Stimulated activated CD8-positive, alpha-beta memory T cell treated with anti-CD3 and anti-CD28 coated beads, Interleukin-12 subunit alpha, Interleukin-12 subunit beta, amount 100 ng/mL, for 24 hours (primary cell): ENCODE results near the gene HIRA.

ENCODE experiments used
- DNase-seq: peaks from one replicate; pipeline ENCODE4 v3.0.0-alpha.2; 2020; ENCODE audit errors: extremely low read depth

The HIRA gene, protein sequence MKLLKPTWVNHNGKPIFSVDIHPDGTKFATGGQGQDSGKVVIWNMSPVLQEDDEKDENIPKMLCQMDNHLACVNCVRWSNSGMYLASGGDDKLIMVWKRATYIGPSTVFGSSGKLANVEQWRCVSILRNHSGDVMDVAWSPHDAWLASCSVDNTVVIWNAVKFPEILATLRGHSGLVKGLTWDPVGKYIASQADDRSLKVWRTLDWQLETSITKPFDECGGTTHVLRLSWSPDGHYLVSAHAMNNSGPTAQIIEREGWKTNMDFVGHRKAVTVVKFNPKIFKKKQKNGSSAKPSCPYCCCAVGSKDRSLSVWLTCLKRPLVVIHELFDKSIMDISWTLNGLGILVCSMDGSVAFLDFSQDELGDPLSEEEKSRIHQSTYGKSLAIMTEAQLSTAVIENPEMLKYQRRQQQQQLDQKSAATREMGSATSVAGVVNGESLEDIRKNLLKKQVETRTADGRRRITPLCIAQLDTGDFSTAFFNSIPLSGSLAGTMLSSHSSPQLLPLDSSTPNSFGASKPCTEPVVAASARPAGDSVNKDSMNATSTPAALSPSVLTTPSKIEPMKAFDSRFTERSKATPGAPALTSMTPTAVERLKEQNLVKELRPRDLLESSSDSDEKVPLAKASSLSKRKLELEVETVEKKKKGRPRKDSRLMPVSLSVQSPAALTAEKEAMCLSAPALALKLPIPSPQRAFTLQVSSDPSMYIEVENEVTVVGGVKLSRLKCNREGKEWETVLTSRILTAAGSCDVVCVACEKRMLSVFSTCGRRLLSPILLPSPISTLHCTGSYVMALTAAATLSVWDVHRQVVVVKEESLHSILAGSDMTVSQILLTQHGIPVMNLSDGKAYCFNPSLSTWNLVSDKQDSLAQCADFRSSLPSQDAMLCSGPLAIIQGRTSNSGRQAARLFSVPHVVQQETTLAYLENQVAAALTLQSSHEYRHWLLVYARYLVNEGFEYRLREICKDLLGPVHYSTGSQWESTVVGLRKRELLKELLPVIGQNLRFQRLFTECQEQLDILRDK

DNA sequence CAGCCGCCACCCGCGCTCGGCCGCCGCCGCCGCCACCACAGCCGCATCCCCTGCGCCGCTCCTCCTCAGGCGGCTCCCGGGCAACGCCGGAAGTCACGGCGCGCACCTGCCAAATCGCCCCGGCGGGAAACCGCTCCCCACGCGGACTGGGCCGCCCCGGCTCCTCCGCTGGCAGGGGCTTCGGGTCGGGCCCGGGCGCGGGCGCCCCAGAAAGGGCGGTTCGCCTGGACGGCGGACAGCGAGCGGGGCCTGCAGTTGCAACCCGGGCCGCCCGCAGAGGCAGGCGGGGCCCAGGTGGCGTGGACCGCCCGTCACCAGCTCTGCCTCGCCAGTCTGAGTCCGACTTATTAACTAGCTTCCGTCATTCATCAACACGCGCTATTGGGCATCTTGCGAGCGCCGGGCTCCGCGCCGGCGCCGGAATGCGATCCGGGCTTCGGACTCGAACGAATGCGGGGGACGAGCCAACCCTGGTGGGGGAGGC, at the start of gene HIRA:
Gene HIRA, minus strand, starts transcription at position 85 of the 484 bp plus-strand sequence. CDS start 257 bp downstream, outside the sequence.
- DNase-seq: peak; percentile 67

DNA sequence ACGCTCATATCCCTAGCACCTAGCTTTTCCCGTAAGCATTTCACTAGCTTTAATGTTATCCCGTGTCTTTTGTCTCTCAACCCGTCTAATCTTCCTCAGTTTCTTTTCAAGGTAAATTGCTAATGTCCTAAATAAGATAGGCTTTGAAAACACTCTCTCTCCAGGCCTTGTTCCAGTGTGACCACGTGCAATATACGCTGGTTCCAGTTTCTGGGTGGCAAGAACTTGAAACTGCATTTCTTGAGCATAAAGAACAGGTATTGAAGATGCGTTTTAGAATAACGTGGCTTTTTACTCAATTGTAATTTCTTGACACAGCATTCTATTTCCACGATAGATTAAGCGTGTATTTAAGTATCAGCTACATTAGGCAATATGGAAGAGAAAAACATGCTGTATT, 49.3 kb upstream of the HIRA start:
- no peak for DNase-seq

DNA sequence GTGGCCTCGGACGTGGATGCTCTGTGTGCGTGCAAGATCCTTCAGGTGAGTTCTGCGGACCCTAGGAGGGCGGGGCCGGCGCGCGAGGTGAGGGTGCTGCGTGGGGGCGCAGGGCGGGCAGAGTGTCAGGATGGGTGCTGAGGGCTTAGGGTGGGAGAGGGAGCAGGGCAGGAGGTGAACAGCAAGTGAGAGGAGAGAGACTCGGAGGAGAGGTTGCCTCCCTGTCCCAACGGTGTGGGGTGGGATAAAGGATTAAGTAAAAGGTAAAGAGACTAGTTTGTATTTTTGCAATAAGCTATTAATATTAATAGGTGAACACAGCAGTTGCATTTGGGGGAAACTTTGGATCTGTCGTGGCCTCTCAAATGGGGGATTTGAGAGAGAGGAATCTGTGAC, 48.6 kb upstream of the HIRA start:
- no peak for DNase-seq

DNA sequence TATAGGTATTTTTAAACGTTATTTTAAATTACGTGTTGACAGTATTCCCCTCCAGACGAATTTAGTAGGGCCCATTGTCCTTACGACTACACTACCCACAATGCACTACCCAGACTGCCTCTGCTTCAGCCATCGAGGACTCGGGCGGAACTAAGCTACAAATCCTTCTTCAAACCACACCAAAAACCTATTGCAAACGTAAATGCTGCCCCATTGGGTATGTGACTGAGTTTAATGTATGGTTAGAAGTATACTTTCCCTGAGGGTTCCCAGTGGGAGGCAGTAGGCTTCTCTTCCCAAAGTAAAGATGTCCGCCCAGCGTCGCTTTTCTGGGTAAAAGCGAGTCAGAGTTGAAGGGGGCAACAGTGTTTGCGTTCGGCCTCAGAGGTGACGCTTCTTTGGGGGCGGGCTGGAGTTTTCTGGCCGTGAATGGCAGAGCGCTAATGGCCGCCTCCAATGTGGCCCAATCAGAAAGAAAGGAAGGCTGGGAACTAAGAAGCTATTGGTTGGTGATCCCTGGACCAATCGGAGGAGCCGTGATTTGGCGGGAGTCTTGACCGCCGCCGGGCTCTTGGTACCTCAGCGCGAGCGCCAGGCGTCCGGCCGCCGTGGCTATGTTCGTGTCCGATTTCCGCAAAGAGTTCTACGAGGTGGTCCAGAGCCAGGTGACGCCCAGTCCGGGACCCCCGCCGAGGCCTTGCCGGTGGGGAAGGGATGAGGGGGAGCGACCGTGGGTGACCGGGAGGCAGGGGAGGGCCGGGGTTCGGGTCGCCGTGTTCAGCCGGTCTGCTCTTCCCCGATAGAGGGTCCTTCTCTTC, 48.0 kb upstream of the HIRA start, which contains the start of gene CDC45:
Gene CDC45, plus strand, starts transcription at position 566 of the 818 bp plus-strand sequence. Its CDS starts 49 bp downstream, at position 615.
- peak; percentile 84 for DNase-seq

GRCh38 chr22:19478901-19479354, 47.4 kb upstream of the HIRA start, which contains the start of gene UFD1:
UFD1 (minus strand) TSS chr22:19479193; CDS start chr22:19479085, 108 bp downstream.
- DNase-seq: peak; percentile 60

DNA sequence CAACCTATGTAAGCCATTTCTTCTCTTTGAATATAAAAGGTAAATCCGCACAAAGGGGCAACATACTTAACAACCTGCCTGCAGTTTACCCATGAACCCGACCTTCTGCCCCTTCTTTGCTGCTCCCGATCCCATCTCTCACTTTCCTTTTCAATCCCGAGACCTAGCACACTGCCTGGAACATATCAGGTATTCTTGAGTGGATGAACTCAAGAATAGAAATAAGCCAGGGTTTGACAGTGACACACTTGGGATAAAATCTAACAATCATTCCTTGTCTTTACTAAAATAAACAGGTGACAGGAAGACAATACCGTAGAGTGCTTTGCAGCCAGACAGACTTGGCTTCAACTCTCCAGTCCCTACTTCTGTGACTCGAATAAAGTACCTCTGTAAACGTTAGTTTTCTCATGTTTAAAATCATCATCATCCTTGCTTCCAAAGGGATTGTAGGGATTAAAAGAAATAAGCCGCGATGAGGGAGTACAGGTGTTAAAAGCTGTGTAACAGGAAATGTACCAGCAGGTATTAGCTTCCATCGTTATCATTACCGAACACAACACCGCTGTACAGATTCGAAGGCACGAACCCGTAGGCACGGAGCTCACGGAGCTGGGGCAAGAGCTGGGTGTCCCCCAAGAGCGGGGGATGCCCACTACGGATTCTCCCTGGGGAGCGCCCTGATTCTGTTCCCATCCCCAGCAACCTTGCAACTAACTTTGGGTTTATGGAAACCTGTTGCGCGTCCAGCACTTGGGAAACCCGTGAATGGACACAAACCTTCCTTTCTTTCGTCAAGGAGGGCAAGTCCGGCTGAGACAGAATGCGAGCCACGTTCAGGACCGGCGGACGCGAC, 46.7 kb upstream of the HIRA start:
- no peak for DNase-seq

DNA sequence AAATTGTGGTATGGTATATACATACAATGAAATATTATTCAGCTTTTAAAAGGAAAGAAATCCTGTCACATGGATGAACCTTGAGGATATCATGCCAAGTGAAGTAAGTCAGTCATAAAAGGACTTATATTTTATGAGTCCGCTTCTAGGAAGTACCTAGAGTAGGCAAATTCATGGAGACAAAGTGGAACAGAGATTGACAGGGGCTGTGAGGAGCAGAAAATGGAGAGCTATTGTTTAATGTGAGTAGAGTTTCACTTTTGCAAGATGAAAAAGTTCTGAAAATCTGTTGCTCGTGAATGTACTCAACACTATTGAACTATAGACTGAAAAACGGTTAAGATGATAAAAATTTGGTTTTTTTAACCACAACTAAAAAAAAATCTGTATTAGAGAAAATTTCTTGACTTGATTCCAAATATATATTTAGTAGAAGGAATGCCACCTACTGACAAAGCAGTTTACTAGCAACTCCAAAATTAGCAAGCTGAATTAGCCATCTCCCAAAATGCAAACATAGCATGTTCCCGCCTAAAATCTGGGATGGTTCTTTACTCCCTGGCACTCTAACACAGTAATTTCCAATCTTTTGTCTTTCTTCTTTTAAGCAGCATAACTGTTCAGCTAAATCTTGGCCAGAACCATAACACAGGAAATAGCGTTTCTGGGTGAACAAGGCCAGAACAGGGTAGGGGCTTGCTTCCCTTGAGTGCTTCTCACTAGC, 46.0 kb upstream of the HIRA start:
- DNase-seq: no peak

DNA sequence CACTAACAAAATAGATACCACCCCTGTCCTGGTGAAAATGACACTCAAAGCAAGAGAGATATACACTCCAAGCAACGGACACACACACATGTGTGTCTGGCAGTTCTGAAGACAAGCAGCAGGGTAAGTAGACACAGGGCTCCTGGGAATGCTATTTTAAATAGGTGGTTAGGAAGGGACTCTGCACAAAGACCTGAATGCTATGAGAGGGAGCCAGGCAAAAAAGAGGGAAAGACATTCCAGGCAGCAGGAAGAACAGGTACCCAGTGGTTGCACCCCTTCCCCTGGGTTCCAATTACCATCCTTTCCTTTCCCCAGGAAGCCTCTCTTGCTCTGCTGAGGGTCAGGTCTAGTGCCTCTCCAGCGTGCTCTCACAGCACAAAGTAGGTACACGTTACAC, 44.5 kb upstream of the HIRA start:
- no peak for DNase-seq

- no peak for DNase-seq
Measured at GRCh38 chr22:19473578-19473977, 42.0 kb upstream of the HIRA start.

GRCh38 chr22:19472233-19472632, 40.7 kb upstream of the HIRA start:
- no peak for DNase-seq

DNA sequence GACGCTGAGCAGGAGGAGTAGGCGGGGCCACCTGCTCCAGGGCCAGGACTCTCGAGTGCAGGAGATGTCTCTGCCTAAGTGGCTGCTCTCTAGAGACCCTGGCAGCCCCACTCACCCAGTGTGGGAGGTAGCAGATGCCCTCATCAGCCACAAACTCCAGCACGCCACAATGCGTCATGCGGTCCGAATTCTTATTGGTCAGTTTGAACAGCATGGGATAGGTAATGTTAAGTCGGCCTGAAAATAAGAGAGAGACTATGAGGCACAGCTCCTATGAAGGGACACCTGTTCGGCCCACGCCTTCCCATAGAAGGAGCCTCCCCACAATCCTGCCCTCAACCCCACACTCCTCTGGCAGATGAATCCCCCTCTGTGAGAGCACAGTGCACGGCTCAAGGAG, 40.0 kb upstream of the HIRA start:
- no peak for DNase-seq

GRCh38 chr22:19470010-19470409, 38.5 kb upstream of the HIRA start:
- DNase-seq: no peak

DNA sequence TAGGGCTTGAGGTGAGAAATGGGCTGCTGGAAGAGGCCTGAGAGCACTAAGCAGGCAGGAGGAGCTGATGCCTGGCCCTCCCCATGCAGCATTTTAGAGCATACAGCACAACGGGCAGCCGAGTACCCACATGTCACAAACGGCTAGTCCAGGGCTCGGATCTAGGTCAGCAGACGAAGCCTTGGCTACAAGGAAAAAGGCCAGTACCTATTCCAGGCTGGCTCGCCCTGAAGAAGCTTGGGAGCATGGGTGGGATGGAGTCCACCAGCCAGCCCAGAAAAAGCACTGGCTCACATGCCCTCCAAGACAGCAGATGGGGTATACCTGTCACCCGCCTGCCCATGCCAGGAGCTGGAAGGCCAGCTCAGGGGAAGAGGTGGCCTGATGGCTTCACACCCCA, 37.9 kb upstream of the HIRA start:
- DNase-seq: no peak

DNA sequence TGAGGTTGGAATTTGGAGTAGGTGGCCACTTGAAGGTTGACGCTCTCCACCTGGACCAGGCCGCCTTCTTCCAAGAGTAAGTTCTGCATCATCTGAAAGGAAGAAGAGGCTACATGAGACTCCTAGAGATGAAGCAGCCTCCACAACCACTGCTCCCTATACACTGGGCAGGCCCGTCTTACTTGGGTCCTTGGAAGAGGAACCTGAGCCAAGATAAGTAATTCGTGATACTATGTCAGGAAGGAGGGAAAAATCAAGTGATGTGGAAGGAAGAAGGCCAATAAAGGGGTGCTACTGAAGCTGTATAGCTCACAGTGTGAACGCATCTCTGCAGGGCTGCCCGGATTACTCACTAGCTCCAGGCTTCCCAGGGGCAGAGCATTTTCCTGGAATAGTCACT, 36.4 kb upstream of the HIRA start:
- no peak for DNase-seq

DNA sequence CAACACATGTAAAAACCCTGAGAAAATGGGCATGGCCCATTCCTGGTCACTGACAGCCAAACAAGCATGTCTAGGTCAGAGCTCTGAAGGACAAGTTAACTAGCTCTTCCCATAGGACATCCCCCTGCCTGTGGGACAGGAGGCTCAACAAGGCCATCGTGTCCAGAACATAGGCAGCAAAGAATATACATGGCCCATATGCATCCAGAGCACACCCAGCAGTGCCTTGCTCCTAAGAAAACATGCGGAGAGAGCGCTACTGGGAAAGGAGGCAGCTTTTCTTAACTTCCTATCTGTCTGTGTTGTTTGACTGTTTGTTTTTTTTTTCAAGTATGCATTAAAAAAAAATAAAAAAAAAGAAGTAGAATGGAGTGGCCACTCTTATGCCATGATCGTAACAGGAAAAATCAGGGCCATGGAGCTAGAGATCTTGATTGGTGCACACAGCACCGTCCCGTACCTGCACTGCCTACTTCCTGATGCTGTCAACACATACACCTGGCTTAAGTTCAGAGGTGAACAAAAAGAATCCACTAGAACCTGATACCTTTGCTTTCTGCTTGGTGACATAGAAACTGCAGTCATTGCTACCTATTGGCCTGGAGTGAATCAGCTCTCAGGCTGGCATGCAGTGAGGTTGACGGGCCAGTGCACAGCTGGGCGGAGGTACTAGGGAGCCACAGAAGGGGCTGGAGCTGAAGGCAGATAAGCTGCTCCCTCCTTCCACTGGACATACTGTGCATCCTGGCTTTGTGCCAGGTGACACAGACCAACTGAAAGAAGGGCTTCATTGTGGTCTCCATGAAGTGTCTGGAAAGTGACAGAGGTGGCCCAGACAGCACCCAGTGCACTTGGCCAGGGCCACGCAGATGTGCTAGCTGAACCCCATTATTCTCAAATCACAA, 35.6 kb upstream of the HIRA start:
- no peak for DNase-seq

- no peak for DNase-seq
Measured at GRCh38 chr22:19466126-19466716, 34.7 kb upstream of the HIRA start.

DNA sequence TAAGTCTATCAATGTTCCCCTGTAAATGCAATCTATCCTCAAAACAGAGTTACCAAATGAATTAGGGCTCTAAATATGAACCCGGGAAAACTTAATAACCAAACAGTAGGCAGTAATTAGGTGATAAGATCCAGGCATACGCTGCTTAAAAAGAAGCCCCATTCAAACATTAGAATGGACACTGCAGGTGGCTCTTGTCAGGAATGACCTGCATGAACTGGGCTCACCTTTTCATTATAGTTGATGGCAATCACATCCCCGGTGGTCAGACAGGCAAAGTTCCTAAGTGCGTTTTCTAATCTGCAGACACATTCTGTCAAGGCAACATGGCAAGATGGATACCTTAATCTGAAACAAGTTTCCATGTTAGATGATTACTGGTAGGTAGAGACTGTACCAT, 33.4 kb upstream of the HIRA start:
- no peak for DNase-seq

- DNase-seq: no peak
Measured at GRCh38 chr22:19464546-19464945, 33.0 kb upstream of the HIRA start.
